ENCODE results near the gene PAX7.

PAX7 gene

GRCh38 chr1:18618546-18619466 is 11.8 kb upstream of the PAX7 start:
- no peak for DNase-seq (ENCODE audit: low read depth)

- no peak for DNase-seq (ENCODE audit: low read depth)
These were observed 11.2 kb upstream of the PAX7 start for GRCh38 chr1:18619467-18619835.

- DNase-seq (ENCODE audit: low read depth) = no peak
These were observed 2.1 kb upstream of the PAX7 start for GRCh38 chr1:18628511-18628910.

GRCh38 chr1:18629659-18630510 is 761 bp upstream of the PAX7 start:
- DNase-seq (ENCODE audit: low read depth) = no peak

GRCh38 chr1:18631496-18632217 is 1.0 kb downstream of the PAX7 start:
- DNase-seq (ENCODE audit: low read depth) = no peak

- no peak for DNase-seq (ENCODE audit: low read depth)
These were observed 1.6 kb downstream of the PAX7 start for GRCh38 chr1:18632218-18632588.

GRCh38 chr1:18632783-18633421 is 2.3 kb downstream of the PAX7 start:
- no peak for DNase-seq (ENCODE audit: low read depth)

- no peak for DNase-seq (ENCODE audit: low read depth)
These were observed 2.9 kb downstream of the PAX7 start for GRCh38 chr1:18633422-18634155.

GRCh38 chr1:18634276-18634675 is 3.6 kb downstream of the PAX7 start:
- DNase-seq (ENCODE audit: low read depth) = no peak

- DNase-seq (ENCODE audit: low read depth) = no peak
These were observed 4.5 kb downstream of the PAX7 start for GRCh38 chr1:18635070-18635577.

- DNase-seq (ENCODE audit: low read depth) = no peak
These were observed 5.4 kb downstream of the PAX7 start for GRCh38 chr1:18635891-18636595.

- no peak for DNase-seq (ENCODE audit: low read depth)
These were observed 6.2 kb downstream of the PAX7 start for GRCh38 chr1:18636596-18637508.

GRCh38 chr1:18637511-18637960 is 6.9 kb downstream of the PAX7 start:
- no peak for DNase-seq (ENCODE audit: low read depth)

- DNase-seq (ENCODE audit: low read depth) = no peak
These were observed 7.6 kb downstream of the PAX7 start for GRCh38 chr1:18637962-18638834.

- DNase-seq (ENCODE audit: low read depth) = no peak
These were observed 8.3 kb downstream of the PAX7 start for GRCh38 chr1:18638835-18639364.

GRCh38 chr1:18639368-18640055 is 8.9 kb downstream of the PAX7 start:
- DNase-seq (ENCODE audit: low read depth) = no peak
